GM23338 (cell line): ENCODE data around the gene ATF7. TPM values are rescaled to one million over a fixed set of nuclear protein-coding genes. Genes with fewer than 3 reads are reported as not detected.

Experiments used
- ATAC-seq: fragments of 200-7000 bp; cut with Tn5 transposase; 3 replicates; pipeline ENCODE4 v1.9.1; 2020
- DNase-seq: peaks from one replicate; pipeline ENCODE4 v3.0.0-alpha.2; 2015; ENCODE audit warnings: low spot score
- H2AFZ ChIP-seq: fragments of 200-600 bp; sonication (generic); 2 replicates; pipeline ENCODE4 v1.8.0; 2016; ENCODE audit warnings: antibody characterized with exemption, mild to moderate bottlenecking, moderate library complexity
- H3F3A ChIP-seq: fragments of 200-600 bp; sonication (generic); replicated peaks from 2 replicates; pipeline ENCODE4 v1.8.0; 2017; ENCODE audit warnings: antibody characterized with exemption, mixed run types, low read depth
- H3K27ac ChIP-seq: fragments of 200-600 bp; sonication (generic); 2 replicates; pipeline ENCODE4 v1.6.1; 2016; ENCODE audit warnings: low read depth
- H3K27me3 ChIP-seq: fragments of 200-600 bp; sonication (generic); 2 replicates; pipeline ENCODE4 v1.8.0; 2016; ENCODE audit warnings: mild to moderate bottlenecking, mixed run types, moderate library complexity; ENCODE audit not compliant: insufficient read depth
- H3K36me3 ChIP-seq: fragments of 200-600 bp; sonication (generic); 2 replicates; pipeline ENCODE4 v1.8.0; 2016; ENCODE audit warnings: mild to moderate bottlenecking; ENCODE audit not compliant: insufficient read depth
- H3K4me1 ChIP-seq: fragments of 200-600 bp; sonication (generic); 2 replicates; pipeline ENCODE4 v1.8.0; 2016; ENCODE audit warnings: mild to moderate bottlenecking, moderate library complexity; ENCODE audit not compliant: insufficient read depth
- H3K4me2 ChIP-seq: fragments of 200-600 bp; sonication (generic); 2 replicates; pipeline ENCODE4 v1.7.1; 2017; ENCODE audit warnings: mixed run types
- H3K4me3 ChIP-seq: fragments of 200-600 bp; sonication (generic); 2 replicates; pipeline ENCODE4 v1.6.1; 2016; ENCODE audit warnings: mixed run types
- H3K79me2 ChIP-seq: fragments of 200-600 bp; sonication (generic); replicated peaks from 2 replicates; pipeline ENCODE4 v1.8.0; 2017; ENCODE audit warnings: mild to moderate bottlenecking; ENCODE audit not compliant: insufficient read depth
- H3K9me2 ChIP-seq: fragments of 200-600 bp; sonication (generic); 2 replicates; pipeline ENCODE4 v1.8.0; 2017; ENCODE audit not compliant: insufficient read depth
- H4K20me1 ChIP-seq: fragments of 200-600 bp; sonication (generic); replicated peaks from 2 replicates; pipeline ENCODE4 v1.8.0; 2017; ENCODE audit warnings: mild to moderate bottlenecking; ENCODE audit not compliant: insufficient read depth
- H3K27ac Mint-ChIP-seq: 2 replicates; pipeline ENCODE4 v1.8.0; 2020; ENCODE audit warnings: inconsistent platforms, mild to moderate bottlenecking, moderate library complexity, mixed read lengths
- H3K27me3 Mint-ChIP-seq: 3 replicates; pipeline ENCODE4 v1.8.0; 2022; ENCODE audit warnings: low read depth, mild to moderate bottlenecking, moderate library complexity, mixed read lengths, inconsistent platforms; ENCODE audit not compliant: insufficient read depth, poor library complexity
- H3K36me3 Mint-ChIP-seq: 3 replicates; pipeline ENCODE4 v1.8.0; 2021; ENCODE audit warnings: low read depth, mild to moderate bottlenecking, inconsistent platforms, moderate library complexity, mixed read lengths
- H3K4me1 Mint-ChIP-seq: 3 replicates; pipeline ENCODE4 v1.8.0; 2020; ENCODE audit warnings: mild to moderate bottlenecking, inconsistent platforms, mixed read lengths
- H3K4me3 Mint-ChIP-seq: 3 replicates; pipeline ENCODE4 v1.8.0; 2021; ENCODE audit warnings: moderate library complexity, mild to moderate bottlenecking, inconsistent platforms, mixed read lengths
- H3K9me3 Mint-ChIP-seq: 3 replicates; pipeline ENCODE4 v1.8.0; 2020; ENCODE audit warnings: moderate library complexity, mild to moderate bottlenecking, inconsistent platforms, mixed read lengths
- EZH2 ChIP-seq: fragments of 200-600 bp; sonication (generic); IDR thresholded peaks from one replicate; pipeline ENCODE4 v1.8.0; 2017; ENCODE audit warnings: antibody characterized with exemption, mild to moderate bottlenecking, low read depth; ENCODE audit not compliant: unreplicated experiment
- EZH2phosphoT487 ChIP-seq: fragments of 200-600 bp; sonication (generic); IDR thresholded peaks from one replicate; pipeline ENCODE4 v1.8.1; 2018; ENCODE audit warnings: antibody characterized with exemption; ENCODE audit not compliant: unreplicated experiment
- JUNB ChIP-seq: IDR thresholded peaks from one replicate; pipeline ENCODE4 v1.6.1; 2016; ENCODE audit warnings: antibody characterized with exemption; ENCODE audit not compliant: unreplicated experiment
- STAT1 ChIP-seq: IDR thresholded peaks from one replicate; pipeline ENCODE4 v1.6.1; 2016; ENCODE audit warnings: antibody characterized with exemption; ENCODE audit not compliant: unreplicated experiment
- ZNF114 ChIP-seq: fragments of 250-450 bp; sonication (Bioruptor Pico); IDR thresholded peaks from 2 replicates; pipeline ENCODE4 v1.5.0; 2020; ENCODE audit warnings: mild to moderate bottlenecking, moderate library complexity
- ZNF331 ChIP-seq: fragments of 250-450 bp; sonication (Bioruptor Pico); IDR thresholded peaks from 2 replicates; pipeline ENCODE4 v1.5.0; 2020; ENCODE audit warnings: low read depth, mild to moderate bottlenecking, moderate library complexity
- polyA plus RNA-seq: library from polyadenylated mRNA; unstranded; fragments of >200 nt; fragmentation: Nextera tagmentation; extraction: Ambion mirVana; gene quantifications from 2 replicates; pipeline ENCODE4 v1.2.1, GENCODE V29; 2016
- total RNA-seq: library from RNA; depleted of rRNA; stranded (reverse); fragments of >200 nt; shearing (Covaris generic); gene quantifications from 2 replicates; pipeline ENCODE4 v1.2.3, GENCODE V29; 2014
- TF ChIP-seq, protein P1 (sequence below), 2 experiments: fragments of 200-600 bp in 1 of 2; sonication (generic) in 1 of 2; conservative IDR thresholded peaks; 2 replicates each; pipeline versions ENCODE4 v1.5.1 to v1.6.1; 2016 to 2017; ENCODE audit warnings: antibody characterized with exemption in 2 of 2, low read depth in 2 of 2, mild to moderate bottlenecking in 2 of 2, moderate library complexity in 1 of 2
- TF ChIP-seq, protein P2 (sequence below): IDR thresholded peaks from 2 replicates; pipeline ENCODE4 v1.6.1; 2016; ENCODE audit warnings: antibody characterized with exemption
- TF ChIP-seq, protein P3 (sequence below): IDR thresholded peaks from one replicate; pipeline ENCODE4 v1.6.1; 2018; ENCODE audit warnings: antibody characterized with exemption; ENCODE audit not compliant: unreplicated experiment

ATF7 gene
- total and polyA plus RNA-seq, 2 experiments from 2014 or later, result 13.9 to 16.3 TPM

DNA sequence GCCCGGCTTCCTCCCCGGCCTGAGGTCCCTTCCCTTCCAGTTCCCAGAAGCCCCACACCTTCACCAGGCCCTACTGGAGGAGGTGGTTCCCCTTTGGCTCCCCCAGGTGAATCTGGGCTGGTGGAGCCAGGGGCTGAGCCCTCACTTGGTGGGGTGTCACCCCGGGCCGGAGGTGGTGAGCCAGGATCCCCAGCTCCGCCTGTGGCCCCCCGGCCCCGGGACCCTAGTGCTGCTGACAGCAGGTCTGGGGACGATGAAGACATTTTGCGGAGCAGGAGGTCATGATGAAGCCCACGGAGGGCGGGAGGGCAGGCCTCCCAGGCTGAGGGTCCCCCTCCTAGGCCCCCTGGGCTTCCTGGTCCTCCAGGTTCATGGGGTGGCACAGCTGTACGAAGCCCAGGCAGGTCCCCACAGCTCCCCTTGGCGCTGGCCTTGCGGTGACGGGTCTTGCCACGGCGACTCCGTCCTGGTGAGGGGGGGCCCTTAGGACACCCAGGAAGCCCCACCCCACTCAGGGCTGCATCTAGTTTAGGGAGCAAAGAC, 143.5 kb downstream of the ATF7 start:
- DNase-seq (no peak), ATAC-seq (peak; percentile 3)
- peaks cover 20% of the 10 kb centered on the region for H3K4me1 Mint-ChIP-seq
- Histone ChIP-seq H3K27ac (peak overlapping the region; percentile 69), H3K79me2 (peaks cover 5% of the 10 kb centered on the region), H3K36me3 (peaks cover 32% of the 10 kb centered on the region), H3K4me1 (peaks cover 17% of the 10 kb centered on the region), H3K4me2 (no peak overlapping the region), H2AFZ (no peak overlapping the region), H3F3A (peaks cover 42% of the 10 kb centered on the region), H3K4me3 (no peak overlapping the region), H3K27me3 (no peaks in the 10 kb centered on the region), H3K9me2 (no peaks in the 10 kb centered on the region), H4K20me1 (peaks cover 46% of the 10 kb centered on the region)
- H3K27me3 Mint-ChIP-seq, result peaks cover 36% of the 10 kb centered on the region
- TF ChIP-seq, protein P1, sequence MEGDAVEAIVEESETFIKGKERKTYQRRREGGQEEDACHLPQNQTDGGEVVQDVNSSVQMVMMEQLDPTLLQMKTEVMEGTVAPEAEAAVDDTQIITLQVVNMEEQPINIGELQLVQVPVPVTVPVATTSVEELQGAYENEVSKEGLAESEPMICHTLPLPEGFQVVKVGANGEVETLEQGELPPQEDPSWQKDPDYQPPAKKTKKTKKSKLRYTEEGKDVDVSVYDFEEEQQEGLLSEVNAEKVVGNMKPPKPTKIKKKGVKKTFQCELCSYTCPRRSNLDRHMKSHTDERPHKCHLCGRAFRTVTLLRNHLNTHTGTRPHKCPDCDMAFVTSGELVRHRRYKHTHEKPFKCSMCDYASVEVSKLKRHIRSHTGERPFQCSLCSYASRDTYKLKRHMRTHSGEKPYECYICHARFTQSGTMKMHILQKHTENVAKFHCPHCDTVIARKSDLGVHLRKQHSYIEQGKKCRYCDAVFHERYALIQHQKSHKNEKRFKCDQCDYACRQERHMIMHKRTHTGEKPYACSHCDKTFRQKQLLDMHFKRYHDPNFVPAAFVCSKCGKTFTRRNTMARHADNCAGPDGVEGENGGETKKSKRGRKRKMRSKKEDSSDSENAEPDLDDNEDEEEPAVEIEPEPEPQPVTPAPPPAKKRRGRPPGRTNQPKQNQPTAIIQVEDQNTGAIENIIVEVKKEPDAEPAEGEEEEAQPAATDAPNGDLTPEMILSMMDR (conservative IDR thresholded peaks at IDR 0.05; ENCODE audit: low read depth in 2 of 2), result no peak
- no peak for TF ChIP-seq EZH2phosphoT487
- TF ChIP-seq, protein P2, sequence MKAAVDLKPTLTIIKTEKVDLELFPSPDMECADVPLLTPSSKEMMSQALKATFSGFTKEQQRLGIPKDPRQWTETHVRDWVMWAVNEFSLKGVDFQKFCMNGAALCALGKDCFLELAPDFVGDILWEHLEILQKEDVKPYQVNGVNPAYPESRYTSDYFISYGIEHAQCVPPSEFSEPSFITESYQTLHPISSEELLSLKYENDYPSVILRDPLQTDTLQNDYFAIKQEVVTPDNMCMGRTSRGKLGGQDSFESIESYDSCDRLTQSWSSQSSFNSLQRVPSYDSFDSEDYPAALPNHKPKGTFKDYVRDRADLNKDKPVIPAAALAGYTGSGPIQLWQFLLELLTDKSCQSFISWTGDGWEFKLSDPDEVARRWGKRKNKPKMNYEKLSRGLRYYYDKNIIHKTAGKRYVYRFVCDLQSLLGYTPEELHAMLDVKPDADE, result no peak
- no peak for TF ChIP-seq ZNF114 (CRISPR knock-in tag)
- no peak for TF ChIP-seq STAT1
- no peak for TF ChIP-seq EZH2
- no peak for TF ChIP-seq JUNB
- TF ChIP-seq, protein P3, sequence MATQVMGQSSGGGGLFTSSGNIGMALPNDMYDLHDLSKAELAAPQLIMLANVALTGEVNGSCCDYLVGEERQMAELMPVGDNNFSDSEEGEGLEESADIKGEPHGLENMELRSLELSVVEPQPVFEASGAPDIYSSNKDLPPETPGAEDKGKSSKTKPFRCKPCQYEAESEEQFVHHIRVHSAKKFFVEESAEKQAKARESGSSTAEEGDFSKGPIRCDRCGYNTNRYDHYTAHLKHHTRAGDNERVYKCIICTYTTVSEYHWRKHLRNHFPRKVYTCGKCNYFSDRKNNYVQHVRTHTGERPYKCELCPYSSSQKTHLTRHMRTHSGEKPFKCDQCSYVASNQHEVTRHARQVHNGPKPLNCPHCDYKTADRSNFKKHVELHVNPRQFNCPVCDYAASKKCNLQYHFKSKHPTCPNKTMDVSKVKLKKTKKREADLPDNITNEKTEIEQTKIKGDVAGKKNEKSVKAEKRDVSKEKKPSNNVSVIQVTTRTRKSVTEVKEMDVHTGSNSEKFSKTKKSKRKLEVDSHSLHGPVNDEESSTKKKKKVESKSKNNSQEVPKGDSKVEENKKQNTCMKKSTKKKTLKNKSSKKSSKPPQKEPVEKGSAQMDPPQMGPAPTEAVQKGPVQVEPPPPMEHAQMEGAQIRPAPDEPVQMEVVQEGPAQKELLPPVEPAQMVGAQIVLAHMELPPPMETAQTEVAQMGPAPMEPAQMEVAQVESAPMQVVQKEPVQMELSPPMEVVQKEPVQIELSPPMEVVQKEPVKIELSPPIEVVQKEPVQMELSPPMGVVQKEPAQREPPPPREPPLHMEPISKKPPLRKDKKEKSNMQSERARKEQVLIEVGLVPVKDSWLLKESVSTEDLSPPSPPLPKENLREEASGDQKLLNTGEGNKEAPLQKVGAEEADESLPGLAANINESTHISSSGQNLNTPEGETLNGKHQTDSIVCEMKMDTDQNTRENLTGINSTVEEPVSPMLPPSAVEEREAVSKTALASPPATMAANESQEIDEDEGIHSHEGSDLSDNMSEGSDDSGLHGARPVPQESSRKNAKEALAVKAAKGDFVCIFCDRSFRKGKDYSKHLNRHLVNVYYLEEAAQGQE, result no peak
- TF ChIP-seq ZNF331 (CRISPR knock-in tag), result no peak
- H3K9me3 Mint-ChIP-seq, result no peaks in the 10 kb centered on the region; the same call in 2 of the 3 replicates
- peak overlapping the region; percentile 25; the same call in 1 of the 2 replicates for H3K27ac Mint-ChIP-seq
- no peak overlapping the region for H3K4me3 Mint-ChIP-seq
- peaks cover 83% of the 10 kb centered on the region for H3K36me3 Mint-ChIP-seq
